HAP-1 (cell line): ENCODE results near the gene C2orf15.
"Not testable (repeated sequence)": the region's sequence is repeated elsewhere in the genome, so short reads cannot be mapped to it uniquely, and the experiment has no call there.

Experiments
- DNase-seq, 2 experiments: peaks; one replicate each; pipeline ENCODE4 v3.0.0-alpha.2; 2016 to 2020; ENCODE audit warnings: low spot score in 2 of 2
- H3K27me3 ChIP-seq: fragments of 250-450 bp; sonication (Bioruptor Pico); 2 replicates; pipeline ENCODE4 v1.5.1; 2020; ENCODE audit warnings: low read depth, mild to moderate bottlenecking, moderate library complexity
- H3K36me3 ChIP-seq: fragments of 250-450 bp; sonication (Bioruptor Pico); replicated peaks from 2 replicates; pipeline ENCODE4 v1.5.1; 2020; ENCODE audit warnings: mild to moderate bottlenecking
- H3K4me1 ChIP-seq: fragments of 250-450 bp; sonication (Bioruptor Pico); 2 replicates; pipeline ENCODE4 v1.5.1; 2020; ENCODE audit warnings: mild to moderate bottlenecking
- H3K4me3 ChIP-seq: fragments of 250-450 bp; sonication (Bioruptor Pico); 2 replicates; pipeline ENCODE4 v1.5.1; 2020; ENCODE audit warnings: mild to moderate bottlenecking, moderate library complexity
- H3K9me3 ChIP-seq: fragments of 250-450 bp; sonication (Bioruptor Pico); 2 replicates; pipeline ENCODE4 v1.5.1; 2020; ENCODE audit warnings: mild to moderate bottlenecking, moderate library complexity
- in situ Hi-C: fragments of 300-500 bp; cut with MboI; formaldehyde crosslinking; loops from 3 replicates; pipeline ENCODE4 v1.14.3; 2020; ENCODE audit warnings: low sequenced_read_pairs, inconsistent platforms, mixed read lengths

Gene C2orf15

DNA sequence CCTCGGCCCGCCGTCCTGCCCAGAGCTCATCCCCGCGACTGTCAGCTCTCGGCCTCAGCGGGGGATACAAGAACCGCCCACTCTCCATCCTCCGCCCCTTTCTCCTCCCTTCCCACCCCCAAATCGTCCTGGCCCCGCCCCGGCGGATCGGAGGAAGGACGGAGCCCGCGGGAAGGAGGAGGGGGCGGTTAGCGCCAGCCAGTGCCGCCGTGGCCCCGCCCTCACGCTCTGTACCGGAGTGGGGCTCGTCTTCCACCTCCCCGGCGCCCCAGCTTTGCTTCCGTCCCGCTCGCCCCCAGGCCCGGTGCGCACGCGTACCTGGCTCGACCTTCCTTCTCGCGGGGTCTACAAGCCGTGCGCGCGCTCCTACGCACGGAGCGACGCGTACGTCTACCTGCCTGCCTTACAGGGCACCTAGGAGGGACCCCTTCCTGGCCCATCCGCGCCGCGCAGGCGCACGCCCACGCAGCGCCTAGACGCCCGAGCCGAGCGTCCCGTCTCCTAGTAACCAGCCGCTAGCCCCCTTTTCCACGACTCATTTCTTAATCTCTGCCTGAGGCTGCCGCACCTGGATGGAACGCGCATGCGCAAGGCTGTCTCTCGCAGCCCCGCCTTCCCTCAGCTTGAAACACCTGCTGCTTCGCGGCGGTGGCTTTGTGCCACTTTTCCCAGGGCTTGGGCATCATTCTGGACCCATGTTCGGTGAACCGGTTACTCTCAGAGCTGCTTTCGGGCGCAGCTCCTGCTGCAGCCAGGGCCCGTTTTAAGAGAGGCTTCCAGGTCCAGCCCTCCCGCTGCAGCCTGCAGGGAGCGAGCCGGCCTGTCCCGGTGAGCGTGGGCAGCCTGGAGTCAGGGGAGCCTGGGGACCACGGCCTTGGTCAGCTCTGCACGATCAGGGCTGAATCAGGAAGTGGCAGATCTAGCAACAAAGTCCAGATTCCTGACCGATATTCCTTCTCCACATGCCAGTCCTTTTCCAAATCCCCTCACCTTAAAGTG is at the start of gene C2orf15:
TSS of gene C2orf15 (plus strand) at position 598 of the 999 bp plus-strand sequence. CDS start 8,852 bp downstream, outside the sequence.
- peak within 1 kb of the TSS; percentile 93 for H3K4me3 ChIP-seq
- no peaks in the 10 kb centered on the region for H3K36me3 ChIP-seq
- no peaks in the 10 kb centered on the region for H3K27me3 ChIP-seq
- H3K4me1 ChIP-seq, result peaks cover 14% of the 10 kb centered on the region
- peak; percentile 85 to 97 for DNase-seq
- in situ Hi-C loops, result no loop called here
- no peaks in the 10 kb centered on the region for H3K9me3 ChIP-seq

GRCh38 chr2:99096728-99097127 is 44.8 kb upstream of the C2orf15 start:
- Histone ChIP-seq H3K36me3 (no peaks in the 10 kb centered on the region), H3K9me3 (no peaks in the 10 kb centered on the region), H3K4me3 (no peak overlapping the region), H3K27me3 (no peaks in the 10 kb centered on the region), H3K4me1 (no peaks in the 10 kb centered on the region)
- no peak for DNase-seq
- in situ Hi-C loops, result no loop called here

GRCh38 chr2:99101697-99102096 is 39.8 kb upstream of the C2orf15 start:
- DNase-seq, result no peak
- Histone ChIP-seq H3K4me1 (no peaks in the 10 kb centered on the region), H3K9me3 (no peaks in the 10 kb centered on the region), H3K27me3 (no peaks in the 10 kb centered on the region), H3K4me3 (no peak overlapping the region), H3K36me3 (no peaks in the 10 kb centered on the region)
- in situ Hi-C loops, result no loop called here

DNA sequence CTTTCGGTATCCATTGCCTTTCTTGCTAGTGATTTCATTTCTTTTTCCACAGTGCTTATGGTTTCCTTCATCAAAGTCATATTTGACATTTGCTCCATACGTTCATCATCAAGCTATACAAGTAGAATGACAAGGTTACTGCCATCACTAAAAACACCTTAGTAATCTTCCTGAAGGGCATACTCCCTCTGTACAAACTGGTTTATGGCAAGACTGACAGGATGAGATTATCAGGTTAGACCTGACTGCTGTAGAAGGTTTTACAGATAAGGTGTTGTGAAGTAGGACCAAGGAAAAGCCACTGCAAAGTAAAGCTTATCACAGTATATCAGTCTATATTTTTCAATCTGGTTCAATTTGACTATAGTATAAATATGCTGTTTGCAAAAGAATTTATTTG is 37.5 kb upstream of the C2orf15 start:
- no peaks in the 10 kb centered on the region for H3K27me3 ChIP-seq
- in situ Hi-C loops, result no loop called here
- H3K9me3 ChIP-seq, result no peaks in the 10 kb centered on the region
- no peak for DNase-seq
- no peaks in the 10 kb centered on the region for H3K4me1 ChIP-seq
- no peak overlapping the region for H3K4me3 ChIP-seq
- no peaks in the 10 kb centered on the region for H3K36me3 ChIP-seq

DNA sequence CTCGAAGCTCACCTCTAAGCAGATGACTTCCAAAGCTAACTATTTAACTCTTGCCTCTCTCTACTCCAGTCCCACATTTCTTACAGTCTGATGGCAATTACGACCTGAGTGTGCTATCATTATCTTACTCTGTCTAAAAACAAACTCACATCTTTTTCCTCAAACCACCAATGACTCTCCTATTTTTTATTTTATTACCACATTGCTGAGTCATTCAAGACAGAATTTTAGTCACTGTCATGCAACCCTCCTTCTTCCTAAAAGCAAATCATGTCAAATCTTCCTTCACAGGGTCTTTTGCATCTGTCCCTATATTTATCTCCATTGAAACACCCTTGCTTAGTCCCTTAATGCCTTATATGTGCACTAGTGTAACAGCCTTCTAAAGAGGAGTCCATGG is 34.6 kb upstream of the C2orf15 start:
- H3K4me3 ChIP-seq, result no peak overlapping the region
- no peaks in the 10 kb centered on the region for H3K9me3 ChIP-seq
- in situ Hi-C loops, result no loop called here
- no peaks in the 10 kb centered on the region for H3K4me1 ChIP-seq
- no peak for DNase-seq
- no peaks in the 10 kb centered on the region for H3K27me3 ChIP-seq
- H3K36me3 ChIP-seq, result no peaks in the 10 kb centered on the region

GRCh38 chr2:99111236-99111635 is 30.3 kb upstream of the C2orf15 start:
- H3K27me3 ChIP-seq, result no peaks in the 10 kb centered on the region
- H3K4me1 ChIP-seq, result no peaks in the 10 kb centered on the region
- in situ Hi-C loops, result no loop called here
- no peak overlapping the region for H3K4me3 ChIP-seq
- H3K9me3 ChIP-seq, result no peaks in the 10 kb centered on the region
- no peak for DNase-seq
- no peaks in the 10 kb centered on the region for H3K36me3 ChIP-seq

DNA sequence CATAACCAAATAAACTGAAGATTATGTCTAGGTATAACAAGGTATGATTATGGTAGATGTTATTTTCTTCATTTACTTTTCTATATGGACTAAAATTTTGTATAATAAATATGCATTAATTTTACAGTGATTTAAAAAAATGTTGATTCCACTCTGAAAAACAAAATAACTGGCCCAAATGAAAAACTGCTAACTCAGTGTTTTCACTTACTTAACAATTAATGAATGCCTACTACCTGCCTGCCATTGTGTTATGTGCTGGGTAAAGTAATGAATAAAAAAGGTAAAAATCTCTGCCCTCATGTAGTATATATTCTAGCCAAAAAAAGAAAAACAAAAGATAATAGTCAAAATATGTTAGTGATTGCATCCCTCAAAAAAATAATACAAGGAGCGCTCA is 29.6 kb upstream of the C2orf15 start:
- Histone ChIP-seq H3K36me3 (no peaks in the 10 kb centered on the region), H3K4me3 (no peak overlapping the region), H3K4me1 (no peaks in the 10 kb centered on the region), H3K9me3 (no peaks in the 10 kb centered on the region), H3K27me3 (no peaks in the 10 kb centered on the region)
- in situ Hi-C loops, result no loop called here
- DNase-seq, result no peak

GRCh38 chr2:99112617-99113016 is 28.9 kb upstream of the C2orf15 start:
- Histone ChIP-seq H3K36me3 (no peaks in the 10 kb centered on the region), H3K9me3 (no peaks in the 10 kb centered on the region), H3K27me3 (no peaks in the 10 kb centered on the region), H3K4me1 (no peaks in the 10 kb centered on the region), H3K4me3 (no peak overlapping the region)
- no peak for DNase-seq
- in situ Hi-C loops, result no loop called here

GRCh38 chr2:99127981-99128380 is 13.5 kb upstream of the C2orf15 start:
- DNase-seq, result no peak
- Histone ChIP-seq H3K27me3 (no peaks in the 10 kb centered on the region), H3K4me1 (no peaks in the 10 kb centered on the region), H3K4me3 (no peak overlapping the region), H3K9me3 (peaks cover 10% of the 10 kb centered on the region), H3K36me3 (no peaks in the 10 kb centered on the region; the same call in 1 of the 2 replicates)
- in situ Hi-C loops, result no loop called here

DNA sequence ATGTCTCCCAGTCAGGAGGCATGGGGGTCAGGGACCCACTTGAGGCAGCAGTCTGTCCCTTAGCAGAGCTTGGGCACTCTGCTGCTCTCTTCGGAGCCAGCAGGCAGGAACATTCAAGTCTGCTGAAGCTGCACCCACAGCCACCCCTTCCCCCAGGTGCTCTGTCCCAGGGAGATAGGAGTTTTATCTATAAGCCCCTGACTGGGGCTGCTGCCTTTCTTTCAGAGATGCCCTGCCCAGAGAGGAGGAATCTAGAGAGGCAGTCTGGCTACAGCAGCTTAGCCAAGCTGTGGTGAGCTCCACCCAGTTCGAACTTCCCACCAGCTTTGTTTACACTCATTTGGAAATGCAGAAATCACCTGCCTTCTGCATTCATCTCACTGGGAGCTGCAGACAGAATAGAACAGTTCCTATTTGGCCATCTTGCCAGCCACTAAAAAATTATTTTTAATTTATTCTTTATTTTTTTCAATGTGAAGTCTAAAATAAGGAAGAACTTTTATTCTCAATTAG is 6.4 kb upstream of the C2orf15 start:
- H3K4me3 ChIP-seq, H3K36me3 ChIP-seq, DNase-seq, H3K27me3 ChIP-seq, H3K4me1 ChIP-seq, in situ Hi-C loops: not testable (repeated sequence)
- peaks cover 10% of the 10 kb centered on the region for H3K9me3 ChIP-seq

DNA sequence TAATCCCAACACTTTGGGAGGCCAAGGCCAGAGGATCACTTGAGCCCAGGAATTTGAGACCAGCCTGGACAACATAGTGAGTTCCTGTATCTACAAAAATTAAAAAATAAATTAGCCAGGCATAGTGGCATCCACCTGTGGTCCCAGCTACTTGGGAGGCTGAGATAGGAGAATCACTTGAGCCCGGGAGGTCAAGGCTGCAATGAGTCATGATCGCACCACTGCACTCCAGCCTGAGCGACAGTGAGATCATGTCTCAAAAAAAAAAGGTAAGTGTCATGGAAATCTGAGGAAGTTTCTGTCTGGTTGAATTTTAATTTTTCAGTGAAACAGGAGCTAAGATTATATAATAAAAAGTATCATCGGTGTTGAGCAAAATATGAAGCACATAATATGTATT is 2.5 kb upstream of the C2orf15 start:
- no peak for DNase-seq
- in situ Hi-C loops, result no loop called here
- H3K36me3 ChIP-seq, result no peaks in the 10 kb centered on the region
- H3K4me3 ChIP-seq, result no peak overlapping the region
- H3K27me3 ChIP-seq, result no peaks in the 10 kb centered on the region
- no peaks in the 10 kb centered on the region; the same call in 1 of the 2 replicates for H3K9me3 ChIP-seq
- H3K4me1 ChIP-seq, result peaks cover 14% of the 10 kb centered on the region

GRCh38 chr2:99140056-99140859 is 1.2 kb upstream of the C2orf15 start:
- peak in 1 of 2 experiments; percentile 41 for DNase-seq
- in situ Hi-C loops, result no loop called here
- H3K36me3 ChIP-seq, result no peaks in the 10 kb centered on the region
- H3K4me1 ChIP-seq, result peaks cover 14% of the 10 kb centered on the region
- H3K9me3 ChIP-seq, result no peaks in the 10 kb centered on the region
- H3K4me3 ChIP-seq, result peak overlapping the region; percentile 93
- H3K27me3 ChIP-seq, result no peaks in the 10 kb centered on the region

DNA sequence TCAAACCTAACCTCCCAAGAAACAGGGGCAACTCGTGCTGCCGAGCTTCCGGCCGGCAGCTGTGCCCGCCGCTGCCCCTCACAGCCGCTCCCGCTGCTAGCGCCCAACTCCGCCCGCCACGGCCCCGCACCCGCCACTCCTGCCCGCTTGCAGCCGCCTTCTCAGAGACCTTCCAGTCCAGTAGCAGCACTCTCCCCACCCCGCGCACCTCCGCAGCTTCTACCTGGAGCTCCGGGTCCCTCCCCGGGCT is 722 bp upstream of the C2orf15 start:
- DNase-seq, result no peak
- H3K4me1 ChIP-seq, result peaks cover 14% of the 10 kb centered on the region
- H3K36me3 ChIP-seq, result no peaks in the 10 kb centered on the region
- in situ Hi-C loops, result no loop called here
- no peaks in the 10 kb centered on the region for H3K9me3 ChIP-seq
- no peaks in the 10 kb centered on the region for H3K27me3 ChIP-seq
- H3K4me3 ChIP-seq, result peak overlapping the region; percentile 93

DNA sequence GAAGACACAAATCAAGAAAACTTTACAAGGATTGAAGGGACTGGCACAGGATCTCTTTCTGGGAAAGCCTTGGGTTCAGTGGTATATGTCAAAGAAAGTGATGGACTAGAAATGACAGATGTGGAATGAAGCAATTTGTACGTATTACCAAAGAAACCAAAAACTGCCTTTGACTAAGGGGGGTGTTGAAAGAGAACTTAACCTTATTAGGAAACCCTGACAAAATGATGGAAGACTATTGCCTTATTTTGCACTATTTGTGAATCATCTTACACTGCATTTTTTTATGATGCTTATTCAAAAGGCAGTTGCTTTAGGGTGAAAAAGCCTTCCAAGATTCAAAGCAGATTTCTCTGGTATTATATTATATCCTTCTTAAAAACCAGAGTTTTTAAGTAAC is 9.2 kb downstream of the C2orf15 start:
- in situ Hi-C loops, result no loop called here
- no peak for DNase-seq

More for the DNA sequence above, 9.2 kb downstream of the C2orf15 start:
- peaks cover 5% of the 10 kb centered on the region for H3K4me1 ChIP-seq
- H3K36me3 ChIP-seq, result no peaks in the 10 kb centered on the region
- H3K9me3 ChIP-seq, result no peaks in the 10 kb centered on the region
- no peak overlapping the region for H3K4me3 ChIP-seq
- H3K27me3 ChIP-seq, result no peaks in the 10 kb centered on the region
